ENCODE data around the gene NREP.

Gene NREP

DNA sequence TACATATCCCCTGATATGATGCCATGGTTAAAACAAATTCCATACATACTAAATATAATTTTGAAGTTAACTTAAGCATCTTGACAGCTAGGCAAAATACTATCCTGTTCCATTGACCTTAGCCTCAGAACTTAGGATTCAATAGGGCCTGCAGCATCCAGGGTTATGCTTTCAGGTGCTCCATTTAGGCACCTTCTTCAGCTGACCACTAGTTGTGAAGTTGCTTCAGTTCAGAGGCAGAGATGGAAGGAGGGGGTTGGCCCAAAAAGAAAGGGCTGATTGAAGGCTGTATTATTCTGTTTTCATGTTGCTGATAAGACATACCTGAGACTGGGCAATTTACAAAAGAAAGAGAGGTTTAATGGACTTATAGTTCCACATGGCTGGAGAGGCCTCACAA lies 7.0 kb upstream of the NREP start:
- Histone ChIP-seq H3K36me3 (ENCODE audit: insufficient read depth, low read length) (no peaks in the 10 kb centered on the region), H3K9ac (ENCODE audit: low read depth, low read length) (no peak overlapping the region)

DNA sequence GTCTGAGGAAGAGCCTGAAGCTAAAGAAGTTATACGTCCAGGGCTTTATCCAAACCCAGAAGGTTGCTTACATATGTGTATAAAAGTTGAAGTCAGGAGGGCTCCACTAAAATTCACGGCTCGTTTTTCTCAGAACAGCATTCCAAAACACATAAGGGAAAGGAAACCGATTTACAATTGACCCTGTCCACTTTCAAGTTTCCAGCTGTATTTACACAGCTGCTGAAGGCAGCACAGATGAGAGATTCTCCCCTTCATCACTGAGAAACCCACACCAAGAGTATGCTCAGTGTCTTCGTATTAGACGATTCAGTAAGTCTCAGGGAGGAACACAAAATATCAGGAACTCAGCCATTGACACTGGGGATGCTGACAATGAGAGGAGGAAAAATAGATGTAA lies 5.9 kb upstream of the NREP start:
- Histone ChIP-seq H3K27ac (ENCODE audit: low read depth, low read length) (no peak overlapping the region), H3K9me3 (ENCODE audit: insufficient read depth, low read depth, low read length) (no peaks in the 10 kb centered on the region), H3K9ac (ENCODE audit: low read depth, low read length) (no peak overlapping the region), H3K4me3 (ENCODE audit: low read length) (no peak overlapping the region), H3K4me1 (ENCODE audit: insufficient read depth, low read length) (peaks cover 14% of the 10 kb centered on the region), H3K27me3 (ENCODE audit: insufficient read depth, low read length) (no peaks in the 10 kb centered on the region), H3K36me3 (ENCODE audit: insufficient read depth, low read length) (no peaks in the 10 kb centered on the region)
- 94% methylated on average over 6 of the region's 6 CpGs for WGBS

More for the DNA sequence above, 7.0 kb upstream of the NREP start:
- H3K9me3 ChIP-seq (ENCODE audit: insufficient read depth, low read depth, low read length) = no peaks in the 10 kb centered on the region
- no peaks in the 10 kb centered on the region for H3K27me3 ChIP-seq (ENCODE audit: insufficient read depth, low read length)
- peaks cover 4% of the 10 kb centered on the region for H3K4me1 ChIP-seq (ENCODE audit: insufficient read depth, low read length)
- H3K4me3 ChIP-seq (ENCODE audit: low read length) = no peak overlapping the region
- H3K27ac ChIP-seq (ENCODE audit: low read depth, low read length) = no peak overlapping the region

DNA sequence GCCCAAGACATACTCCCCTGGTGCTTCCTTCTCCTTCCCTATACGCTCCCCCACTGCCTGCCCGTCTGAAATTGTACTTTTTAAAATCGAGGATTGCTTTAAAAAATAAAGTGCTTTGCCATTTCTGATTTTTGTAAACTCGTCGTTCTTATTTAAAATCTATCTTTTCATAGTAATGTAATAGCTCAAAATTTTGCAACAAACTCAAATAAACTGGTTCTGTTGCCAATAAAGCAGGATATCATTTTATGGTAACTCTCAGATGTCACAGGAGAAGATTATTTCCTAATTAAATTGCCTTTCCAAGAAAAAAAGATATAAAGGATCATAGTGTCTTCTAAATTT lies 1.3 kb upstream of the NREP start:
- Histone ChIP-seq H3K9me3 (ENCODE audit: insufficient read depth, low read depth, low read length) (no peaks in the 10 kb centered on the region), H3K36me3 (ENCODE audit: insufficient read depth, low read length) (peaks cover 23% of the 10 kb centered on the region), H3K27me3 (ENCODE audit: insufficient read depth, low read length) (no peaks in the 10 kb centered on the region), H3K4me3 (ENCODE audit: low read length) (peak overlapping the region; percentile 97), H3K4me1 (ENCODE audit: insufficient read depth, low read length) (peaks cover 39% of the 10 kb centered on the region), H3K9ac (ENCODE audit: low read depth, low read length) (peak overlapping the region; percentile 100), H3K27ac (ENCODE audit: low read depth, low read length) (peak overlapping the region; percentile 99)
- 2% methylated on average over 3 of the region's 5 CpGs for WGBS

DNA sequence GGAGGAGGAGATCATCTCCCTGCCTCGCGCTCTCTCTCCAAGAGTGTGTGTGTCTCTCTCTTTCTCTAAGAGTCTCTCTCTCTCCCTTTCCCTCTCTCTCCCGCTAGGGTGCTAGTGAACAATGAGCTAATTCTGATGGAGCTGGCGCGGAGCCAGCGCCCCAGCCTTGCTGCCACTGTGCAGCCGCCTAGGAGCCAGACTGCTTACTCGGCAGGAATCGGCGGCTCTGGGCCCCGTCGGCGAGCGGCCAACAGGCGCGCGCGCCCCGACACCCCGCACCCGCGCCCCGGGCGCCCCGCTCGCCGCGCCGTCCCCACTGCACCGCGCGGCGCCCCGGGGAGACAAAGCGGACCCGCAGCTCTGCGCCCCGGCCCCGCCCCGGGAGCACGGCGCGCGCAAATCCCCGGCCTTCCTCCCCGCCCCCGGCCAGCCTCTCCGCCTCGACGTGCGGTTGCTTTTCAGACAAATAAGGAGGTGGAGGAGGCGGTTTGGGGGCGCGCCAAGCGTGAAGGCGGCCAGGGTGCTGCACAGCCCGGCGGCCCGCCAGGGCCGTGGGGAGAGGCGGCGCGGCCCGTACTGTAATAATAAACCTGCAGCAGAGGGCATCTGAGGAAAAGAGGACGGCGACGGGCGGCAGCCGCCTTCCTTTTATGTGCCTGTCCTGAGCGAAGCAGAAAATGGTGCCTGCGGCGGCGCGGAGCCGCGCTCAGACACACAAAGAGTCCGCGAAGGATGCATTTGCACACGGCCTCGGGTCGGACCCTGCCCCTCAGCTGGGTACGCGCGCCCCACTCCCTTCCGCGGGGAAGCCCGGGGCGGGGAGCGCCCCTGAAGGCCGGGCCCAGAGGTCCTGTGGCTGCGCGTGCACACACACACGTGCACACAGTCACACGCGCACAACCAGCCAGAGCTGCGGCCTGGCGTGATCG lies 625 bp upstream of the NREP start:
- Histone ChIP-seq H3K9me3 (ENCODE audit: insufficient read depth, low read depth, low read length) (no peaks in the 10 kb centered on the region), H3K4me1 (ENCODE audit: insufficient read depth, low read length) (peaks cover 40% of the 10 kb centered on the region), H3K36me3 (ENCODE audit: insufficient read depth, low read length) (peaks cover 26% of the 10 kb centered on the region), H3K27me3 (ENCODE audit: insufficient read depth, low read length) (no peaks in the 10 kb centered on the region), H3K4me3 (ENCODE audit: low read length) (peak overlapping the region; percentile 97), H3K27ac (ENCODE audit: low read depth, low read length) (peak overlapping the region; percentile 99), H3K9ac (ENCODE audit: low read depth, low read length) (peak overlapping the region; percentile 100)
- WGBS = under 1% methylated on average over 96 of the region's 98 CpGs

DNA sequence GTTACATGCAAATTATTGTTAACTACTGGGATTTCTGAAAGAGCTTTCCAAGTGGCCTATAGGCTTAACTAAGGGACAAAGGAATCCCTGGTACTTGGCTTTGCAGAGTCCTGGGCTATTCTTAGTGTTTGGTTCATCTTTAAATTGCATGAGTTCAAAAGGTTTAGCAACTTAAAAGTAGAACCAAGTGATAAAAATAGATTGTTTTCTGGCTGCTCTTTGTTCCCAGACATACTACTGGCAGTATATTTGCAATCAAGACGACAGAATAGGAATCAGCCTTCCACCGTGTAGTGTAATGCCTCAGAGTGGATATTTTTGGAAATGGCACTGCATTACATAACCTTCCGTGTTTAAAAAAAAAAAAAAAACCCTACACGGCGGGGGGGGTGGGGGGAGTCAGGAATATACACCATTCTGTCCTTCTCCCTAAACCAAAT lies 1.0 kb downstream of the NREP start:
- 0% methylated on average over 1 of the region's 5 CpGs for WGBS

DNA sequence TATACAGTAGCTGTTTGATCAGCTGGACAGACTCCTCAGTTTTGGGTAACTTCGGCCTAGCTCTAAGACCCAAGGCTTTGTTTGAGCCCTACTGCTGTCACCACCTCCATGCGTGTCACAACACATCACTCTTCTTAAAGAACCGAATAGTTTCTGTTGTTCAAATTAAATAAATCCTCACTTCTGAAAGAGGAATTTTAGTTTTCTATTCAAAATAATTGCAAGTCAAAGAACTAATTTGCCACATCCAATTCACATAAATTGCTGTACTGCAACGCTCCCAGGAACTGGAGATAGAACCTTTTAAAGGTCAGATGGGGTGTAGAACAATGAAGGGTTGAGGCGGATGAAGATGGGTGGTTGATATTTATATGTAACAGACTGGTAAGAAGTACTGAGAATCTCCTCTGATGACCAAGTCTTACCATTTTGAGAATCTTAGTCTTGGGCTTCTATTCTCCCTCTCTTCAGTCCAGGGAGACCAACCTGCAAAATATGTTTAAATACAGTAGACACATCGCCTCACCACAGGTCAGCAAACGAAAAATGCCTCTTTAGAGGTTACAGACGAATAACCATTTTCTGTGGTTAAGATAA lies 1.6 kb downstream of the NREP start:
- Histone ChIP-seq H3K27me3 (ENCODE audit: insufficient read depth, low read length) (no peaks in the 10 kb centered on the region), H3K4me3 (ENCODE audit: low read length) (peak overlapping the region; percentile 97), H3K4me1 (ENCODE audit: insufficient read depth, low read length) (peaks cover 45% of the 10 kb centered on the region), H3K9ac (ENCODE audit: low read depth, low read length) (peak overlapping the region; percentile 100), H3K9me3 (ENCODE audit: insufficient read depth, low read depth, low read length) (no peaks in the 10 kb centered on the region), H3K27ac (ENCODE audit: low read depth, low read length) (peak overlapping the region; percentile 93), H3K36me3 (ENCODE audit: insufficient read depth, low read length) (peaks cover 46% of the 10 kb centered on the region)
- WGBS = 31% methylated on average over 7 of the region's 8 CpGs

More for the DNA sequence above, 1.0 kb downstream of the NREP start:
- Histone ChIP-seq H3K4me3 (ENCODE audit: low read length) (peak overlapping the region; percentile 97), H3K9me3 (ENCODE audit: insufficient read depth, low read depth, low read length) (no peaks in the 10 kb centered on the region), H3K27ac (ENCODE audit: low read depth, low read length) (peak overlapping the region; percentile 93), H3K36me3 (ENCODE audit: insufficient read depth, low read length) (peaks cover 42% of the 10 kb centered on the region), H3K9ac (ENCODE audit: low read depth, low read length) (peak overlapping the region; percentile 100), H3K4me1 (ENCODE audit: insufficient read depth, low read length) (peaks cover 45% of the 10 kb centered on the region), H3K27me3 (ENCODE audit: insufficient read depth, low read length) (no peaks in the 10 kb centered on the region)

DNA sequence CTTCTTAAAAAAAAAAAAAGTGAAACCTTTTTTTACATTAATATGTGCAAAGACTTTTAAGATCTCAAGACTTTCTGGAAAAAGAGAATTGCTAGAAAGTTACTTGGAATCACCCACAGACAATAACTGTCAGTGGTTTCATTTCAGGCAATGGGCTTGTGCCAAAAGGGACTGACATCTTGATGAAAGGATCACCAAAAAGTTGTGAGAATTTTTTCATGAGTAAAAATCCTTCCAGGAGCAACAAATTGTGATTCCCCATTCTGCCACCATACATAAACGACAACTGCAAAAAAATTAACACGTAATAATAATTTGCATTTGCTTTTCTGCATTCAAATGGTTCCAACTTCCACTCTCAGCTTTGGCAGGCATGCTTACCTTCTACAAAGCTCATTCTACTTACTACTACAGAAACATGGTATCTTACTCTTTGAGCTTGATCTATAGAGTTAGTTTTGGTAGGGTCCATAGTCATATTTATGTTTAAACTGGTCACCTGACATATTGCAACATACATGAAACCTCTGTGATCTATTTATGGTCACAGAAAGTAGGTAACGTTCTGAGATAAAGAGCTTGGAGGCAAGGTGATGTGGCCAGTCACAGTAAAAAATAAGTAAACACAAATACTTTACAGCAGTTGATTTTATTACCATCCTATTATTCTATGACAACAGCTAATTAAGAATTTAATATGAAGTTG lies 3.0 kb downstream of the NREP start:
- no peak overlapping the region for H3K9ac ChIP-seq (ENCODE audit: low read depth, low read length)
- H3K4me3 ChIP-seq (ENCODE audit: low read length) = 0 out of 2 replicates have a peak overlapping the region, but pooled peaks have one; percentile 97
- peaks cover 44% of the 10 kb centered on the region for H3K4me1 ChIP-seq (ENCODE audit: insufficient read depth, low read length)
- no peaks in the 10 kb centered on the region for H3K27me3 ChIP-seq (ENCODE audit: insufficient read depth, low read length)
- no peaks in the 10 kb centered on the region for H3K9me3 ChIP-seq (ENCODE audit: insufficient read depth, low read depth, low read length)
- WGBS = 96% methylated on average over 3 of the region's 3 CpGs
- no peak overlapping the region for H3K27ac ChIP-seq (ENCODE audit: low read depth, low read length)
- H3K36me3 ChIP-seq (ENCODE audit: insufficient read depth, low read length) = peaks cover 59% of the 10 kb centered on the region

DNA sequence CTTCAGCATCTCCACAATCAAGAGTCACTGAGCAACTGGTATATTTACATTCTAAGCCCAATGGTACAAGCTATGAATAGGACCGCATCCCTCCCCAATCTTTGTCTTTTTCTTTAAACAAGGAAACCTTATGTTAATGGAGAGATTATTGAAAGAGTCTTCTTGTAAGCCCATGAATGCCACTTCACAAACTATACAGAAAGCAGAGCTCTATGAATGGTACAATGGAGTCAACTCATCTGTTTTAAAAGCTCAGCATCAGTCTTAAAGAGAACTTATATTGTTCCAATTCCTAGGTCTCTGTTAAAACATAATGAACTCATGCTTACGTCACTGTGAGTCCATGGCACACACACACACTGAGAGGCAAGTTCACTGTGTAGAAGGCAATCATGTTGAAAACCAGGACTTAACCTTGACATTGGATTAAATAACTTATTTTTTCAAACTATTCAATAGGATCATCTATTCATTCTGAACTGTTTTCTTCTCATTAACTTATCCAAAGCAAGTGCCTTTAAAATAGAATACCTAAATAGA lies 4.5 kb downstream of the NREP start:
- peaks cover 35% of the 10 kb centered on the region for H3K4me1 ChIP-seq (ENCODE audit: insufficient read depth, low read length)
- no peak overlapping the region for H3K27ac ChIP-seq (ENCODE audit: low read depth, low read length)
- H3K36me3 ChIP-seq (ENCODE audit: insufficient read depth, low read length) = peaks cover 73% of the 10 kb centered on the region
- no peaks in the 10 kb centered on the region for H3K9me3 ChIP-seq (ENCODE audit: insufficient read depth, low read depth, low read length)
- no peak overlapping the region for H3K9ac ChIP-seq (ENCODE audit: low read depth, low read length)
- 92% methylated on average over 2 of the region's 2 CpGs for WGBS
- H3K27me3 ChIP-seq (ENCODE audit: insufficient read depth, low read length) = no peaks in the 10 kb centered on the region
- no peak overlapping the region for H3K4me3 ChIP-seq (ENCODE audit: low read length)

DNA sequence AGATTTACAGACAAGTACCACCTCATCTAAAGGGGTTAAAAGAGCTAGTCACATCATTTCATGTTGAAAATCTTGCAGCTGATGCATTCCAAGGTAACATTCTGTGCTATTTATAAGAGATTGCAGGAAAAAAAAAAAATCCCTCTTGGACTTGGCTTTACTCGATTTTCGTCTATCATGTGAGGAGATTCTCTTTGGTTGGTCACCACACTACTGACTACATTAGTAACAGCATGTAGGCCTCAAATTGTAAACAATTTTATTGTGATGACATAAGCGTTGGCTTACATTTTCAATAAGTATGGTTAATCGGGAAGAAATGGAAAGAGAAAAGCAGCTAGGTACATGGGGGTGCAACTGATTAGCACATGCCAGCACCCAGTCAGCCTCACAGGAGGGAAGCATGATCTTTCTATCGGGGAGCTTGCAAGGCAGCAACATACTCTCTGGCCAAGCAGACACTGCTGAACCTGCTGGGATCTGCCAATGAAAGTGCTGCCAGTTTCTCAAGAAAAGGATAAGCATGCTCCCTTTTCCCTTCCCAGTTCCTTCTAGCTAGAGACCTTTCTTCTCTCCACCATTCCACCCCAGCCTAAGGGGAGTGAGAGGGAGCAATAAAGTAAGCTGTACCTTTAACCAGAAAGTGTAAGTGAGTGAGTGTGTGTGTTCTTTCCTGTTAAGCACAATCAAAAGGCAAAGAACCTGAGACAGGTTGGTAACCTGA lies 7.5 kb downstream of the NREP start:
- no peak overlapping the region for H3K27ac ChIP-seq (ENCODE audit: low read depth, low read length)

DNA sequence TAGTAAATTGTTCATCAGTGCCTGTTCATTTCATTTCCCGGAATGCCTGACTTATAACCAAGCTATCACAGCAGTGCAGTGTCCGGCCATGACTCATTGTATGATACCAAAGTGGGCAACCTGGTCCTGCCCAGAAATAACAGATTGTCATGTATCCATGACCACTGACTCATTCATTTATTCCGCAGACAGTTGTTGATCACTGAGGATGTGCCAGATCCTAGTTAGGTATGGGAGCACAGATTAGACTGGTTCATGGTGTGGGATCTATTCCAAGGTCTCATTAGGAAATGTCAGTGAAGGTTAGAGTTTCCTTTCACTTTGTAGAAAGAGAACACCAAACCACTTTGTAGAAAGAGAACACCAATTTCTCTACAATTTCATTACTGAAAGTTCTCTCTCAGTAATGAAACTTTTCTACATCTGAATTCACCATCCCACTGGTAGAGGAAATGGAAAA lies 8.7 kb downstream of the NREP start:
- WGBS = 98% methylated on average over 3 of the region's 3 CpGs
- H3K9ac ChIP-seq (ENCODE audit: low read depth, low read length) = no peak overlapping the region
- no peaks in the 10 kb centered on the region for H3K27me3 ChIP-seq (ENCODE audit: insufficient read depth, low read length)
- H3K36me3 ChIP-seq (ENCODE audit: insufficient read depth, low read length) = peaks cover 55% of the 10 kb centered on the region
- H3K4me1 ChIP-seq (ENCODE audit: insufficient read depth, low read length) = peaks cover 35% of the 10 kb centered on the region
- no peak overlapping the region for H3K27ac ChIP-seq (ENCODE audit: low read depth, low read length)
- H3K9me3 ChIP-seq (ENCODE audit: insufficient read depth, low read depth, low read length) = no peaks in the 10 kb centered on the region
- no peak overlapping the region for H3K4me3 ChIP-seq (ENCODE audit: low read length)

More for the DNA sequence above, 7.5 kb downstream of the NREP start:
- Histone ChIP-seq H3K9me3 (ENCODE audit: insufficient read depth, low read depth, low read length) (no peaks in the 10 kb centered on the region), H3K4me1 (ENCODE audit: insufficient read depth, low read length) (peaks cover 35% of the 10 kb centered on the region), H3K9ac (ENCODE audit: low read depth, low read length) (no peak overlapping the region), H3K36me3 (ENCODE audit: insufficient read depth, low read length) (peaks cover 62% of the 10 kb centered on the region), H3K27me3 (ENCODE audit: insufficient read depth, low read length) (no peaks in the 10 kb centered on the region), H3K4me3 (ENCODE audit: low read length) (no peak overlapping the region)
- 98% methylated on average over 5 of the region's 5 CpGs for WGBS

All from HUES64 (cell line).